HG03354 (cell line): ENCODE data around the gene CCDC12.

Experiments used
- ATAC-seq: cut with Tn5 transposase; IDR thresholded peaks from one replicate; pipeline ENCODE4 v1.9.1; 2021; ENCODE audit warnings: mild to moderate bottlenecking; ENCODE audit not compliant: unreplicated experiment, poor library complexity, severe bottlenecking

CCDC12 gene

DNA sequence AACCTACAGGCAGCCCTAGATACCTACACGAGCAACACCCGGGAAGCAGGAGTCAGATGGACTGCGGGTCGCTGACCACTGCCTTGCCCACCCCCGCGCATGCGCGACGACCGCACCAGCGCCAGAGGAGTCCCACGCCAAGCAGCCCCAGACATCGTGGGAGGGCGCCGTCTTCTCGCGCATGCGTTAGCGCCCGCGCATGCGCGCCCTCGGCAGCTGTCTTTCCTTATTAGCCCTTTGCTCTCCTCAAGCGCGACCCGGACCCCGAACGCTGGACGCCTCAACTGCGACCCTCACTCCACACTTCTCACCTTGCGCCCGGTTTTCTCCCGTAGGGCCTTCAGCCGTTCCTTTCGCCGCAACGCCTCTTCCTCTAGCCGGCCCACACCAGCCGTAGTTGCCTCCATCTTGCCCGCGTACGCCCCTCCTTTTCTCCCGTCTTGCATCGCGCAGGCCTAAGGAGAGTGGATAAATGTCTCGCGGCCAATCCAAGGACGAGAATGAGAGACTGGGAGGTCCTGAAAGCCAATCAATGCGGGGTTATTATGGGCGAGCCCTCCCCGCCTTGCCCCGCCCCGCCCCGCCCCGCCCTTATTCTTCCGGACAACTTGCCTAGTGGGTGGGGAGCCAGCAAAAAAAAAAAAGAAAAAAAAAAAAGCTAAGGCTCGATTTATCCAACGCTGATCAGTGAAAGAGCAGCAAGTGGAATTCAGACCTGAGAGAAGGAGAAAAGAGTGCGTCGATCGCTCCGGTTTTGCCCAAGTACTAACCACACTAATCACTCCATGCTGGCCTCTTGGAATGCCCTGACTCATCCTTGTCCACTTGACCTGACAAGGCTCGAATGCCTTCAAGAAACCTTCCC, at the start of gene CCDC12:
Gene CCDC12, minus strand, starts transcription at position 420 of the 865 bp plus-strand sequence. Its CDS starts 13 bp downstream, at position 407.
- ATAC-seq = peak; percentile 68

DNA sequence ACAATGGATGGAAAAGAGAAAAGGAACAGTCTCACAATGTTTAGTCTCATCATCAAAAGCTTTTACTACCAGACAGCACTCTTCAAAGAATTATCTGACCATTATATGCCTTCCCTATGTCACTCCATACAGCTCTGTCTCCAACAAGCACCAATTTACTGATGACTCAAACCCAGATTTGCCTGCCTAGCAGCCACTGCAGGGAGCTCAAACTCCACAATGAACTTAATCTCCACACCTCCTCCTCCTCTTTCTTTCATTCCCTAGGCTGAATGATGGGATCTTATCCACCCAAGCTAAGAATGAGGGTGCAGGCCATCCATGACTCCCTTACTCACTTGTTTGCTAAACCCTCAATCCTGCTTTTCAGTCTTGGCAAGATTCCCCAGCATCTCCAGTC, 48.4 kb upstream of the CCDC12 start:
- no peak for ATAC-seq

DNA sequence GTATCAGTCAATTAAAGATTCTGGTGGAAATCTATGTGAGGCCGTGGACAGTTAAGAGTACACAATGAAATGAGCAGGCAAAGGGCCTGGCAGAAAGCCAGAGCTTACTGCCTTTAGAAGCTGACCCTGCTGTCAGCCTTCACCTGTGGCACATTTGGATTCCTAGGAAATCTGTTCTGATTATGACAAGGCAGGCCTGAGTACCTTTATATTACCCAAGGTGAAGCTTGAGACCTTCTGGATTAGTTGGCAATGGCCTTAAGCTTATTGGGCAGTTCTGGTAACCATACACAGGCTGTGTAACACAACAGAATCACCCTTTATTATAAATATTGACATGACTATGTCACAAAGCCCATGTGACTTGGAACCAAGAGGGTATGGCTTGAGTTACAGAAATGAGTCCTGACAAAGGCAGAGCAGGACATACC, 46.1 kb upstream of the CCDC12 start:
- no peak for ATAC-seq

DNA sequence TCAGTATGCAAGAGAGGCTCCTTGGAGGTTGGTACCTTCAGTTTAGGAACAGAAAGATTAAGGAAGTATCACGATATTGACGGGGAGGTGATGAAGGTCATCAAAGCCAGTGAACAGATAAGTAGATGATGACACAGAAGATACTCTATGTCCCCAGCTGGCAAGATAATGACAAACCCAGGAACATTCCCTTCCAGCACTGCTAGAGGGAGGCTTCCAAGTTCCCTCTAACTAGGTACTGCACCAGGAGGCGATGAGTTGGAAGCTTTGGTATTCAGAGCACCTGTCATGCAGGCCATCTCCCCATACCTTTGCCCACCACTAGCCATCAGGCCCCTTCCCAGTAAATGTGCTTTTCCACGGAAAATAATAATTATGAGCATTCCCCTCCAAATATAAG, 43.8 kb upstream of the CCDC12 start:
- ATAC-seq = no peak

DNA sequence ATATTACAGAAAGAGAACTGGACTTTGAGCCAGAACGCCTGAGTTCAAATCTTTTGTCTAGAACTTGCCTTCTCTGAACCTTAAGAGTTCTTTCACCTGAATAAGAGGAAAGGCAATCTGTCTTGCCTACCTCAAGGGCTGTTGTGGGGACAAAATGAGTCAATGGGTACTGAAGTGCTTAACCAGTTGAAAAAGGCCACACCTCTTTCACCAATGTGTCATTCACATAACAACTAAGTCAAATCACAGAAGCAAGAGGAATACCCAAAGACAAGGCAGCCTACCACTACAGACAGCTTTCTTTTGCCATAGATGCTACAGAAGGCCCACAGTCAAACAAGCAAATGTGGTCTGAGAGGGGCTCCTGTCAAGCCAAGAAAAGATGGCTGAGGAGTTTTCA, 42.7 kb upstream of the CCDC12 start:
- no peak for ATAC-seq

DNA sequence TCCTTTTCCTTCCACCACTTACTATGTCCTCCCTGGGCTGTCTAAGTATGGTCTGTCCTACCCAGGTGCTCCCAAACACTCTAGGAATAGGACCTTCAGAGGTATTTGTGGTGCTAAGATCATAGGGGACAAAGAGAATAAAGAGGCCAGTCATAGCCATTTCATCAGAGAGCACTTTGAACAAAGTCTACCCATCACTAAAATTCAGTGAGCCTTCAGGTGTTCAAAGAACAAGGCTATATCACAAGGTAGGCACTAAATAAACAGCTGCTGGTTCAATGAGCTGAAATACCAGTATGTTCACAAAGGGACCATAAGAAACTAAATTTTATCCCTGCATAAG, 41.7 kb upstream of the CCDC12 start:
- no peak for ATAC-seq

DNA sequence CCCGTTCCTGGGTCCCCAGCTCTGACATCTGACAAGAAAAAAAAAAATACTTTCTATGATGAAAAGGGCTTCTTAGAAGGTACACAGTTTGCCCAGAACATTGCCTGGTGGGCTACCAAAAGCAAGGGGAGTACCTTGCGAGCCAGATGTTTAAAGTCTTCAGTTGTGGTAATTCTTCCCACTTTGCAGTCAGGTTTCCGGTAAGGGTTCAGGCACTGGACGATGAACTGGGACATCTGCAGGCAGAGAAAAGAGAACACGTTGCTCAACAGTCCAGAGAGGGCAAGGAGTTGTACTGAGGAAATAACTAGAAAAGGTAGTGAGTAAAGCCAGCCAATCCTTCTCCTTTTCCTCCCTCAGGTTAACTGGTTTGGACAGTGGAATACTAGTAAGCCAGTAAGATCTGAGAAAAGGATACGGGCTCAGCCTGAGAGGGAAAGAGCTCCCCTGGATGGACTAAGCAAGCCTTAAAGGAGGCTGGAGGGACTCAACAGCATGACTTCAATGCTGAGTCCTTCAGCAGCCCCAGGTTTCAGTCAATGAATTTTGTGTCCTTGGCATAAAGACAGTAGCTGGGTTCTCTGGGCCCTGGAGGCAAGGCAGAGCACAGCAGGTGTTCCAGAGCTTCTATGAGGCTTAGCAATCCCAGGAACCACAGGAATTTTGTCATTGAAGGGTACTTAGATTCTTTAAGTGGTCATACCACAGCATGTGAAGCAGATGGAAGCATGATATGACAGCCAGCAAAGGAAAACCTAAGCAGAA, 41.1 kb upstream of the CCDC12 start:
- no peak for ATAC-seq

DNA sequence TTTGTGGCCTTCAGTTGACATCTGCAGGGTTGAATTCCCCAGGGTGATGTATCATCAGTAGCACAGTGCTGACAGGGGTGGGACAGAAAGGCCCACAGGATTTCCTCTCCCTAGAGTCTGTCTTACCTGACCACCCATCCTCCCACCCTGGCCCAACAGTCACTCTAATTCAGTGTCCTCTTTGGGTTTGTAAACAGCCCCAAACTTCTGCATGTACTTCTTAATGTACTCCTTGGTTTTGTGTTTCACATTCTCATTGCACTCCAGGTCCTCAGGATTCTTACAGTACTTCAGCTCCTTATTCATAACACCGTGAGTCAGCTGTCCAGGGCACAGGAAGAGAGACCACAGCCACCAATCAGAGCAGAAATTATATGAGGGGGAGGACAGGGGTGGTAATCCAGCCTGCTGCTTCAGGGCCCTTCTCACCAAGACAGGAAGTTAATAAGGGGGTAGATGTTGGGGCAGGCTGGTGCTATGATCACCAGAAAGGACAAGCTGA, 40.4 kb upstream of the CCDC12 start:
- peak; percentile 57 for ATAC-seq

DNA sequence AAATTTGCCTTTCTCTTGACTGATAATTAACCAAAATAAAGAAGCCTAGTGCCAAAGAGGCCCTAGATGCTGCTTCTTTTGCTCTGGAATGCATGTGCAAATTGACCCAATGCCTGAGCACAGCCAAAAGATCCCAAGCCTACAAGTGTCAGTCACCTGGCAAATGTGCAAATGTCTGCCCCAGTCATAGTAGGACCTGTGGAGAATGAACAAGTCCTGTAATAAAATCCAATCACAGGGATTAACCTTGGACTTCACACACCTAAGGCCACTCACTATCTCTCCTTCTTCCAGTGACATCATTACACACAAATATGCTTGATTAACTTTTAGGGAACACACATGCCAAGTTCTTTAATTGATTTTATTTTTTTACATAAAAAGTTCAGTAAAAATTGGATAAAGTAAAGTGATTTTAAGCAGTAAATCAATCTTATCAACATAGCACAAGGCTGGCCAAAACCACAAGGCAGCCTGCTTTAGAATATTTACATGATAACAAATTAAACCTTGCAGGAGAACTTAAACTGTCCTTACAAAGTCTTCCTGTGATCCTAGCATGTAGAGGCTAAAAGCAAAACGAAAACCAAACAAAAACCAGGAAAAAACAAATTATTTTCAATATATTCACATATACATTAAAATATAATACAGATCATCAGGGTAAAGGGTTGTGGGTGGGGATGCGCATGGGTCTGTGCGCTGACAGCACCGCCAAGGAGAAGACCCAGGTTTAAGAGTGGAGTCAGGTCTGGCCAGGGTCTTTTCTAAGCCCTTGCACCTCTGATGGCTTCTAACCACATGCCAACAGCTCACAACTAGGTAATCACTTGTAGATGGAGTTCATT, 39.8 kb upstream of the CCDC12 start:
- ATAC-seq = no peak

DNA sequence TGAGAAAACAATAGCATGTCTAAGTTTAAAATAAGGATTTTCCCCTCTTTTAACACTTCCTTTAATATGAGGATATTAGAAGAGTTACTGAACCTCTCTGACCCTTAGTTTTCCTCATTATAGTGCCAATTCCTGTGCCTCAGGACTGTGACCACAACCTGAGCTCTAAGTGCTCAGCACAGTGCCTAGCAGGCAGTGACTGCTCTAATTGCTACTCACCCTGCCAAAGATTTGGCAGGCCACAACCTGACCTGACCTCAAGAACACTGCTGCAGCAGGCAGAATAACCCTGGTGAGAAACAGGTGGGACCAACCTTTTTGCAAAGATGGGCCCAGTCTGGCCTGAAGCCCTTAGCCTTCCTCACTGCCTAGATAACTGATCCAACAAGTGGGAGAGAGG, 38.6 kb upstream of the CCDC12 start:
- ATAC-seq = no peak

DNA sequence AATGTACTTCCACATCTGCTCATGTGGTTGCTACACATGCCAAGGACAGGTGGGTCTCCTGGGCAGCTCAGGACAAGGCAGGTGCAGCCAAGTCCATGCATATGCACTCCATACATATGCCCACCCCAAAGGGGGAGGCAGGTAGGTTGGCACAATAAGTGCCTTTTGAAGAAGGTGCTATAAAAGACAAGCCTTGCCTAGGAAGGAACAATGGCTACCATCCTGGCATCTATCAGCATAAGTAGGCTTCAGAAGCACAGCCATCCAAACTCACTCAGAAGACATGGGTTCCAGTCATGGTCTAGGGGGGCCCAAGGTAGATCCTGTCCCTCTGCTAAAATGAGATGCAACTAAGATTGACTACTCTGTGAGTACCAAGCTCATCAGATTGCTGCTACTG, 37.5 kb upstream of the CCDC12 start:
- no peak for ATAC-seq

DNA sequence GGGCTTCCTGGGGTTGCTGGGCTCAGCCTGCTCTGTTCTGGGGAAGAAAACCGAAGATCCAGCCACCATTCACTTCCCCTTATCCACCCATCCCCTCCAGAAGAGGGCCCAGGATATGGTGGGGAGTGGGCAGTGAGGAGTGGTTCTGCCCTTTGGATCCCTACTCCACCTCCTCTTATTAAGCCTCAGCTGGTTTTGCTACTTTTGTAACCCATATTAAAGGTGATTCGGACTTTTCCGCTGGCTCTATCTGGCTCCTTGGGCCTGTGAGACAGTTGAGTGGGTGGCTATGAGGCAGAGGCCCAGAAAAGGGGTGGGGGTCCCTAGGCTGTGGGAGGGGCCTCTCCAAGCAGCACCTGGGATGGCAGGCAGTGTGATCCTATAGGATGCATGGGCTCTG, 36.7 kb upstream of the CCDC12 start:
- ATAC-seq = no peak

DNA sequence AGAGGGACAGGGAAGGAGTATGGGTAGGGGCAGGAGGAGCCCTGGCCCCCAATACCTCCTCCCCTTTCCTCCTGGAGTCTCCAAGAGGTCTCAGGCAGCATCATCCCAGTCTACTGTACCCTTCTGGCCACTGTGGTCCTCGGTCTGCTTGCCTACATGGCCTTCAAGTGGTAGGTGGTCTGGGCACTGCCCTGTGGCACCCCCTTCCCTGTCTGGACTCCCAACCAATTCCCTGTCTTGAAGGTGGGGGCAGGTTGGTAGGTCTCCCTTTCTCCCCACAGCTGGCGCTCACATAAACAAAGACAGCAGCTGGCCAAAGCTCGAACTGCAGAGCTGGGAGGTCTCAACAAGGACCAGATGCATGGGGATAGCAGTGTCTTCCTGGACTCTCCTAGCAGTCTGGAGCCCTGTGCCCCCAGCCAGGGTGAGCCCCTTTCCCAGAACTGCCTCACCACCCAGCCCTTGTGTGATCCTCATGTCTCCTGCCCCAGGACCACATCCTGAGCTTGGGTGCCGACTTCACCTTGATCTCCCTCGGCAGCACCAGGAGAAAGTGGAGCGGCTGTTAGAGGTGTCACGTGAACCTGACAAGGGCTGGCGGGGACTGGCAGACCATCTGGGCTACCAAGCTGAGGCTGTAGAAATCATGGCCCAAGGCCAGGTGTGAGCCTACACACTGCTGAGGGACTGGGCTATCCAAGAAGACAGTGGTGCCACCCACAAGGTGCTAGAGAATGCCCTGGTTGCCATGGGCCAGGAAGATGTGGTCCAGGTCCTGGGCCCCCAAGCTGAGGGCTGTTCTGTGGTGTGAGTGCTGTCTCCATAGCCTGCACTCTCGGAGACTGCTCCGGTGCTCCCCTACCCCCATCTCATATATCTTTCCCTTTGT, 36.0 kb upstream of the CCDC12 start:
- ATAC-seq = no peak

DNA sequence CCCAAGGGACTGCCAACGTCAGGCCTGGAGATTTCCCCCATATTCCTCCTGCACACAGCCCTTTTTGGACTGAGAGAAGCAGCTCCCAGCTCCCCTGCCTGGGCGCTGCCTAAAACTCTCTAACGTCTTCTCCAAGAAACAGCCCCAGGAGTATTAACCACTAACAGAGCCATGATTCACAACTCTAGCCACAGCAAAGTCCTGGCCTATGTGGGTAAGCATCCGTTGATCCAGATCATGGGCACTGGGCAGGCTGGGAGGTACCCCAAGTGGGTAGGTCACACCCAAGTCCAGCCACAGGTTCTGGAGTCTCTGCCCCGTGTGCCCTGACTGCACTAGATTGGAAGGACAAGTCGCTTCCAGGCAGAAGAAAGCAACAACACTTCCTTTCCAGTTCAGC, 34.8 kb upstream of the CCDC12 start:
- ATAC-seq = no peak

DNA sequence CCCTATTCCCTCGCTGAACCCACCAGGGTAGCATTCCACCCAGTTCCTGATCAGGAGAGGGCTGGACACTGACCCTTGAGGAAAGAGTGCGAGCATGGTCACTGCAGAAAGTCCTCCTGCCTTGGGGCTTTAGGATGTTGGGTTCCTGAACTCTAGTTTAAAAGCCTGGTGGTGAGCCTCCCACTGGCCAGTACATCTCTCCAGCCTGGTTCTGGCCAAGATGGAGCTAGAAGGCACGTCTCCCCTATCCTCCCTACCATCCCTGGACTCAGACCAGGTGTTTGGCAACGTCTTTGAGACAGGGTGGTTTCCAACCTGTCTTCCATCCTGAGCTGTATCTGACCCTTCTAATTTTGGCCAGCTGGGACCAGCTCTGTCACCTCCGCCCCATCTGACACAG, 34.4 kb upstream of the CCDC12 start:
- ATAC-seq = no peak

DNA sequence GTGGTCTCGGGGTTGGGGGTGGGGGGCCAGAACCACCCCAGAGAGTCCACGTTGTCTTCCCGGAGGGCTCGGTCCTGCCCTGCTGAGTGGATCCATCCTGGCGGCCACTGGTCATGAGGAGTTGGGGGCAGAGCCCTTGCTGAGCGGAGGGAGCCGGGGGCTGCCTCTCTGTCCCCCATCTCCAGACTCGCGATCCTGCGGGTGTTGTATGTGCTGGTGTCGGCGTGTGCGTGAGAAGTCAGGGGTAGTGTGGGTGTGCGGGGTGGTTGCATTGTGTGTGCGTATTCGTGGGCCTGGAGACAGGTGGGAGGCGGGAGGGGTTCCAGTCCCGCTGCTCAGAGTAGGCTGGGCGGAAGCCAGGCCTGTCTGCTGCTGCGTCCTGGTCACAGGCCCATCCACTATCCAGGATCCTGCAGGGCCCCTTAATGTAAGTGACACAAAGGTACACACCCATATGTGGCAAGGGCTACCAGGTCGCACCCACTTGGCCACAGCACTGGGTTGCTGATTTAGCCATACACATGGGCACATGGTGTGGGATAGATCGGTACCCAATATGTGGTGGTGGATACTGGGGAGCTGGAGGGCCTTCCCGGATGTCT, 33.7 kb upstream of the CCDC12 start:
- ATAC-seq = no peak

DNA sequence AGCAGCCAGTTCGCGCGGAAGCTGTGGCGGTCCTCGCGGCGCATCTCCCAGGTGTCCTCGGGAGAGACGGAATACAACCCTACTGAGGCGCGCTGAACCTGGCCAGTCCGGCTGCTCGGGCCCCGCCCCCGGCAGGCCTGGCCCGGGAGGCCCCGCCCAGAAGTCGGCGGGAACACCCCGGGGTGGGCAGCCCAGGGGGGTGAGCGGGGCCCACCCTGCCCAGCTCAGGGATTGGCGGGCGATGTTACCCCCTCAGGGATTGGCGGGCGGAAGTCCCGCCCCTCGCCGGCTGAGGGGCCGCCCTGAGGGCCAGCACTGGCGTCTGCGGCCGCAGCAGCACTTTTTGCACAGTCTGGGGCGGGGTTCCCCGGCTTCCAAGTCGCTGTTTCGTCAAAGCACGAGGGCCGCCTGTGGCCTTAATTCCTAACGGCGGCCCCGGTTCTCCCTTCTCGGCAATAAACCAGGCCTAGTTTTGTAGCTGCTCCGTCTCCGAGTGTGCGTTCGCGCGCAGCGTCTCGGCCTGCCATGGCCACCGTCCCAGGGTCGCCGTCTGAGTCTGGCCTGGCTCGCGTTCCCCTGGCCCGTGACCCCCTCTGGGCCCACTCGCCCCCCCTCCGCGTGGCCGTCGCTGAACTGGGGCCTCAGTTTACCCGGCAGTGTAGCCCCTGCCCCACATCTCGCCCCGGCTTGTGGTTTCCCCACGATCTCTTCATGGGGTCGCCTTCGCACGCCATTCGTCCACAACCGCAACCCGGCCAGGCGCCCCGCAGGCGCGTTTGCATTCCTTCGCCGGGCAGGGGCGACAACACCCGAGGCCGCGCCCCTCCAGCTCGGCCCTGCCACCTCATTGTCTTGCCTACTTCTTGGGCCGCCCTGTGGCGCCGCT, 32.9 kb upstream of the CCDC12 start:
- peak; percentile 83 for ATAC-seq

DNA sequence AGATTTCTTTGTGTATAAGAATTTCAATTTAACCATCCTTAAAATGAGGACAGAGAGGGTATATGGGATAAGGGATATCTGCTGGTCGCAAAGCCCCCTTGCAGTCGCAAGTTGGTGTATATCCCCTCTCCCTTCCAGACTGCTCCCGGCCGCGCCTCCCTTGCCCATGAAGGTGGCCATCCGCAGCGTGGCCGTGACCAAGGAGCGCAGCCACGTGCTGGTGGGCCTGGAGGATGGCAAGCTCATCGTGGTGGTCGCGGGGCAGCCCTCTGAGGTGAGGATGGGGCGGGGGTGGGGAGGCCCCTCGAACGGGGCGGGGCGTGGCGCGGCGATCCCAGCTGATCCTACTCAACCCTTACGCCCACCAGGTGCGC, 32.3 kb upstream of the CCDC12 start:
- ATAC-seq = no peak
